Activated CD8-positive, alpha-beta memory T cell treated with anti-CD3 and anti-CD28 coated beads for 4 hours (primary cell): ENCODE results near the gene HSFX4.
"Not testable (repeated sequence)": the region's sequence is repeated elsewhere in the genome, so short reads cannot be mapped to it uniquely, and the experiment has no call there.

Source experiments
- DNase-seq, 2 donors: peaks; one replicate each; pipeline ENCODE4 v3.0.0-alpha.2; 2020; ENCODE audit warnings: low read depth in 2 of 2

The HSFX4 gene

GRCh38 chrX:149938427-149938880 is 9.1 kb downstream of the HSFX4 start, which contains the start of gene EOLA2:
TSS of gene EOLA2 (minus strand) at chrX:149938491. CDS start at chrX:149933874, 4,617 bp downstream.
- DNase-seq: peak; percentile 79 to 88

GRCh38 chrX:149938881-149939654 is 9.7 kb downstream of the HSFX4 start:
- peak; percentile 72 to 82 for DNase-seq

- no peak for DNase-seq
These were observed 10.2 kb downstream of the HSFX4 start for GRCh38 chrX:149939655-149939904.

DNA sequence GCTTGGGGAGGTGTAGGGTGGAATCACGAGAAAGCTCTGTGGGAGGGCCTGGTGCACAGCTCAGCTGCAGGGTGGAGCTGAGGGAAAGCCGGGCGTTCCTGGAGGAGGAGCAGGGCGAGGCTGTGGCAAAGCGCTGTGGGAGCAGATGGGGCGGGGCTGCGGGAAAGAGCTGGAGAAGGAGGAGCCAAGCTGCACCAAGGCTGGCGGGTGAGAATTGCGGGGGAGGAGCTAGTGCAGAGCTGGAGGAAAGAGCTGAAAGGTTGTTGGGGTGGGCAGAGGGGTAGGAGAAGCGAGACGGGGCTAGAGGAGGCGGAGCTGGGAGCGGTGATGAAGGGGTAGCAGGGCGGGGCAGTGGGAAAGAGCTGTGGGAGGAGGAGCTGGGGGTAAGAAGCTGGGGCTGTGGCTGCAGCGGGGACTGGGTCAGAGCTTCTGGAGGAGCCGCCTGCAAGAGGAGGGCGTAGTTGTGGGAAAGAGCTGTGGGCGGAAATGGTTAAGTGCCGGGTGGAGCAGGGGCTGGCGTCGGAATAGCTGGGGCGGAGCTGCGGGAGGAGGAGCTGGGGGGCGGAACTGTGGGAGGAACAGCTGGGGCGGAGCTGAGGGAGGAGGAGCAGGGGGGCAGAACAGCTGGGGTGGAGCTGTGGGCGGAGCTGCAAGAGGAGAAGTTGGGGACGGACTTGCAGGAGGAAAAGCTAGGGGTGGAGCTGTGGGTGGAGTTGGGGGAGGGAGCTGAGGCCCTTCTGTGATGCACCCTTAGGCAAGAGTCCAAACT is 10.7 kb downstream of the HSFX4 start:
- DNase-seq: peak; percentile 79 to 83

GRCh38 chrX:149940674-149941024 is 11.3 kb downstream of the HSFX4 start:
- DNase-seq: not testable (repeated sequence)

DNA sequence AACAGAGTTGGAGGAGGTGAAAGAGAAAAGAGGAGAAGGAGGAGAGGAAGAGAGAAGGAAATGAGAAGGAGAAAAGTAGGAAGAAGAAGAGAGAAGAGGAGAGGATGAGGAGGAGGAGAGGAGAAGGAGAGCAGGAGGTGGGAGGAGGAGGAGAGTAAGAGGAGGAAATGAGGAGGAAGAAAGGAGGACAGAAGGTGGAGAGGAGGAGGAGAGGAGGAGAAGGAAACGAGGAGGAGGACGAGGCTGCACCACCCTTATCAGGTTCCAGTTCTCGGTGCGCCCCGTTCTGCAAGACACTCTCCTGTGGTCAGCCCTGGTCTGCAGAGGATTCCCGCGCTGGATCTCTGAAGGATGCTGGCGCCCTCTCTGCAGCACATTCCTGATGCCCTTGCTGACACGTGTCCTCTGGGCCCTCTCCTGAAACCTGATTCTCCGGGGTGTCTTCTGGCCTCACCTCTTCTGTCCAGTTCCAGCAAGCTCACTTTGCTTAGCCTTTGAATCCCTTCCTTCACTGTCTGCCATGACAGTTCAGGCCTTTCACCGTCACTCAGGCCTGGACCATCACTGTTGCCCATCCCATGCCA is 15.8 kb downstream of the HSFX4 start:
- not testable (repeated sequence) for DNase-seq

- DNase-seq: not testable (repeated sequence)
These were observed 16.4 kb downstream of the HSFX4 start for GRCh38 chrX:149945820-149946219.

DNA sequence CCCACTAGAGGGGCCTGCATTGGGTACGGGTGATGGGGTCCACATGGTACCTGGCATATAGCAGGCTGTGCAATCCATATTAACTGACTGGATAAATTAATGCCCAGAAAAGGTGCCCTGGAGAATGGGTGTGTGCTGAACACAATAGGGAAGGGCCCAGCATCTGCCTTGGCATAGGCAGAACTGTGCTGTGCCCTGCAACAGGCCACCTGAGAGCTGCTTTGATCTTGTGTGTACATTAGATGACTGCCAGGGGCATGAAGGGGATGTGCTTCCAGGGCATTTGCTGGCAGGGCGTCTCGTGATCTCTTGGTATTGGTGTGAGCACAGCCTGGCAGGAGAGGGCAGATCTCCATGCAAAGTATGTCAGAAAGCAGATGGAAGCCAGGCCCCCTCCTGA is 17.6 kb downstream of the HSFX4 start:
- not testable (repeated sequence) for DNase-seq

- DNase-seq: no peak
These were observed 18.6 kb downstream of the HSFX4 start for GRCh38 chrX:149948016-149948415.

GRCh38 chrX:149949743-149950436 is 20.5 kb downstream of the HSFX4 start:
- DNase-seq: no peak

GRCh38 chrX:149950681-149951080 is 21.3 kb downstream of the HSFX4 start:
- no peak for DNase-seq

- no peak for DNase-seq
These were observed 32.2 kb downstream of the HSFX4 start for GRCh38 chrX:149961572-149961971.

GRCh38 chrX:149962010-149962409 is 32.6 kb downstream of the HSFX4 start:
- no peak for DNase-seq

- DNase-seq: no peak
These were observed 33.7 kb downstream of the HSFX4 start for GRCh38 chrX:149962859-149963757.

DNA sequence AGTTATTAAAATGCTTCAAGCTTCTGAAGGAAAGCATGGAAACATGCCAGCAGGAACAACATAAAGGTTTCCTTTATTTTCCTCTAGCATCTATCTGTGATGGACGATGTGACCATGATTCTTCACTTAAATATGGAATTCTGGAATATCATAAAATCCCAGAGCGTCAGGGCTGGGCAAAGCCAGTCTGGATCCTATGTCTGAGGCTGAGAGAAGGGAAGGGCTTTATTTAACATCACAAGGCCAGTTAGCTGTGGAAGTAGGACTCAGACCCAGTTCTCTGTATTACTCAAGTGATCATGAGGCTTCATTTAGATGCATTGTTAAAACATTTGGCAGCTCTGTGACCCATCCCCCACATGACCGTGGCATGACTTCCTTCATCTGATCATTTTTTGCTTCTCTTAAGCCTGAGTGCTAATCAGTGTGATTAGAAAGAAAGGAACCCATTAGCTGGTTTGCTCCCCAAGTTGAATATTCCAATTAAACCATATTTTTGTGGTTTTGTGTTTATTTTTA is 49.8 kb downstream of the HSFX4 start:
- DNase-seq: no peak
